Neural cell (in vitro differentiated cells): ENCODE measurements around the gene LRPPRC.

Experiments
- CTCF ChIP-seq: fragments of 450-650 bp; IDR thresholded peaks from 2 replicates; pipeline ENCODE4 v1.5.1; 2014; ENCODE audit warnings: antibody characterized with exemption, mild to moderate bottlenecking, moderate library complexity; ENCODE audit not compliant: poor library complexity, severe bottlenecking
- EP300 ChIP-seq: fragments of 450-650 bp; conservative IDR thresholded peaks from 2 replicates; pipeline ENCODE4 v1.6.1; 2014; ENCODE audit warnings: antibody characterized with exemption, mild to moderate bottlenecking, moderate library complexity; ENCODE audit not compliant: poor library complexity, severe bottlenecking
- EZH2 ChIP-seq: fragments of 200-600, 300-800 bp; shearing (Covaris generic), sonication (generic); IDR thresholded peaks from 2 replicates; pipeline ENCODE4 v1.6.1; 2014; ENCODE audit warnings: antibody characterized with exemption, low read length, borderline replicate concordance, mild to moderate bottlenecking; ENCODE audit not compliant: insufficient read depth, poor library complexity, severe bottlenecking
- POLR2AphosphoS5 ChIP-seq: IDR thresholded peaks from 2 replicates; pipeline ENCODE4 v1.6.1; 2012
- RAD21 ChIP-seq: fragments of 450-650 bp; conservative IDR thresholded peaks from 2 replicates; pipeline ENCODE4 v1.6.1; 2014; ENCODE audit warnings: antibody characterized with exemption, mild to moderate bottlenecking, moderate library complexity
- REST ChIP-seq: IDR thresholded peaks from 2 replicates; pipeline ENCODE4 v1.6.1; 2012; ENCODE audit warnings: borderline replicate concordance
- SMC3 ChIP-seq: fragments of 450-650 bp; conservative IDR thresholded peaks from 2 replicates; pipeline ENCODE4 v1.6.1; 2014; ENCODE audit warnings: antibody characterized with exemption, mild to moderate bottlenecking, moderate library complexity; ENCODE audit not compliant: poor library complexity
- TAF1 ChIP-seq: IDR thresholded peaks from 2 replicates; pipeline ENCODE4 v1.6.1; 2012; ENCODE audit warnings: low read depth

GRCh38 chr2:43986600-43986999 is 9.2 kb downstream of the LRPPRC start:
- TF ChIP-seq POLR2AphosphoS5 (no peak), RAD21 (no peak), TAF1 (no peak), CTCF (no peak), REST (no peak), EP300 (no peak), SMC3 (no peak), EZH2 (no peak)
